HepG2 (cell line): ENCODE results near the gene ACADS. TPM values are rescaled to one million over a fixed set of nuclear protein-coding genes. Genes with fewer than 3 reads are reported as not detected.
A peak's percentile ranks its signal among the peaks of the same experiment; 100 is the strongest.

Experiments used
- BRD4 ChIP-seq: sonication (generic); formaldehyde crosslinking; IDR thresholded peaks from 2 replicates; pipeline ENCODE4 v1.4.0; 2020; ENCODE audit warnings: missing genetic modification reagents
- HOXA5 ChIP-seq: sonication (generic); formaldehyde crosslinking; IDR thresholded peaks from 2 replicates; pipeline ENCODE4 v1.4.0; 2020; ENCODE audit warnings: missing genetic modification reagents
- polyA plus RNA-seq, 8 experiments: library from polyadenylated mRNA; depleted of rRNA in 3 of 8; stranded (reverse) in 7 of 8; unstranded in 1 of 8; fragments of >200 nt; fragmentation: Illumina TruSeq in 4 of 8; extraction: Trizol in 4 of 8; gene quantifications; 2 replicates each; pipeline versions ENCODE4 v1.2.1 to v1.2.3, GENCODE V29; 2011 to 2016; ENCODE audit warnings: low read depth in 4 of 8, missing spikeins in 1 of 8, mixed read lengths in 1 of 8; ENCODE audit not compliant: insufficient read depth in 1 of 8
- total RNA-seq, 5 experiments: library from RNA; depleted of rRNA; stranded (reverse); fragments of >200 nt; fragmentation: Illumina TruSeq; extraction: Trizol; gene quantifications; 2 replicates each; pipeline ENCODE4 v1.2.3, GENCODE V29; 2016; ENCODE audit warnings: low read depth in 1 of 5
- TF ChIP-seq, protein P1 (sequence below): sonication (generic); formaldehyde crosslinking; IDR thresholded peaks from 2 replicates; pipeline ENCODE4 v1.4.0; 2020; ENCODE audit warnings: missing genetic modification reagents
- TF ChIP-seq, protein P2 (sequence below): sonication (generic); formaldehyde crosslinking; IDR thresholded peaks from 2 replicates; pipeline ENCODE4 v1.8.0; 2023; ENCODE audit warnings: mild to moderate bottlenecking, missing genetic modification reagents
- TF ChIP-seq, protein P3 (sequence below), 2 experiments: sonication (generic) in 1 of 2; formaldehyde crosslinking in 1 of 2; IDR thresholded peaks; 2 replicates each; pipeline versions ENCODE4 v1.4.0 to v1.6.1; 2016 to 2020; ENCODE audit warnings: borderline replicate concordance in 1 of 2, low read depth in 1 of 2, mild to moderate bottlenecking in 1 of 2, missing genetic modification reagents in 1 of 2
- TF ChIP-seq, protein P4 (sequence below): sonication (generic); formaldehyde crosslinking; IDR thresholded peaks from 2 replicates; pipeline ENCODE4 v1.5.1; 2020; ENCODE audit warnings: missing genetic modification reagents, mild to moderate bottlenecking, borderline replicate concordance
- TF ChIP-seq, protein P5 (sequence below): sonication (generic); formaldehyde crosslinking; IDR thresholded peaks from 2 replicates; pipeline ENCODE4 v1.4.0; 2020; ENCODE audit warnings: missing genetic modification reagents

The ACADS gene
- total and polyA plus RNA-seq, 2 of the 13 experiments (the other 11 are each of a cell fraction or from before 2014, with no cell fraction given), result 17.4 to 27.7 TPM

DNA sequence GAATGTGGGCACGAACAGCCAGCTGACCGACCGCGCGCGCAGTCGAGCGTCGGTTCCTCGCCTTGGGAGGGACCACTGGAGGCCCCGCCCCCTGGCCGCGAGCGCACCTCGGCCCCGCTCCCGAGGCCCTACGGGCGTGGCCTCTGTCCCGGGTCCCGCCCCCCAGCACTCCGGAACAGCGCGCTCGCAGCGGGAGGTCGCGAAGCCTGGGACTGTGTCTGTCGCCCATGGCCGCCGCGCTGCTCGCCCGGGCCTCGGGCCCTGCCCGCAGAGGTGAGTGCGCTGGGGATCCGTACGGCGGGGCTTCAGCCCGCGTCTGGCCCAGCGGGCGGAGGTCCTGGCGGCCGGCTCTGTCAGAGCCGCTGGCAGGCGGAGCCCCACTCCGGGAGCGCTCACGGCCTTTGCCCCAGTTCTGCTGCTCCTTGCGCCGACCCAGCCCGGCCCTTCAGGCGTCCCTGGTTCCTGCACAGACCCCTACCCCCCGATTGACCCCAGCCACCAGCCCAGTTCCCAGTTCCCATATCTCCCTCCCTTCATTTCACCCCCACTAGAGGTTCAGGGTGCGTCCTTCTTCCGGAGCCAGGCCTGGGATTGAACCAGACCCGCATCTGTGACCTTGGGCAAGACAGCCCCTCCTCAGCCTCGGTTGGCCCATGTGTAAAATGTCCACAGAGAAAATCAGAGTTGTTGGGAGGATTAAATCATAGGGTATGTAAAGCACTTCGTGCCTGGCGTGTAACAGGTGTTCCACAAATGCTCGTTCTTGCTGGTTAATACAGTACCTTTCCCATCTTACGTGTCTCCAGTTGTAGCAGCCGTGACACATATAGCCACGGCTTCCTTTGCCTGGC lies at the start of gene ACADS (continued):
- TF ChIP-seq, protein P1, sequence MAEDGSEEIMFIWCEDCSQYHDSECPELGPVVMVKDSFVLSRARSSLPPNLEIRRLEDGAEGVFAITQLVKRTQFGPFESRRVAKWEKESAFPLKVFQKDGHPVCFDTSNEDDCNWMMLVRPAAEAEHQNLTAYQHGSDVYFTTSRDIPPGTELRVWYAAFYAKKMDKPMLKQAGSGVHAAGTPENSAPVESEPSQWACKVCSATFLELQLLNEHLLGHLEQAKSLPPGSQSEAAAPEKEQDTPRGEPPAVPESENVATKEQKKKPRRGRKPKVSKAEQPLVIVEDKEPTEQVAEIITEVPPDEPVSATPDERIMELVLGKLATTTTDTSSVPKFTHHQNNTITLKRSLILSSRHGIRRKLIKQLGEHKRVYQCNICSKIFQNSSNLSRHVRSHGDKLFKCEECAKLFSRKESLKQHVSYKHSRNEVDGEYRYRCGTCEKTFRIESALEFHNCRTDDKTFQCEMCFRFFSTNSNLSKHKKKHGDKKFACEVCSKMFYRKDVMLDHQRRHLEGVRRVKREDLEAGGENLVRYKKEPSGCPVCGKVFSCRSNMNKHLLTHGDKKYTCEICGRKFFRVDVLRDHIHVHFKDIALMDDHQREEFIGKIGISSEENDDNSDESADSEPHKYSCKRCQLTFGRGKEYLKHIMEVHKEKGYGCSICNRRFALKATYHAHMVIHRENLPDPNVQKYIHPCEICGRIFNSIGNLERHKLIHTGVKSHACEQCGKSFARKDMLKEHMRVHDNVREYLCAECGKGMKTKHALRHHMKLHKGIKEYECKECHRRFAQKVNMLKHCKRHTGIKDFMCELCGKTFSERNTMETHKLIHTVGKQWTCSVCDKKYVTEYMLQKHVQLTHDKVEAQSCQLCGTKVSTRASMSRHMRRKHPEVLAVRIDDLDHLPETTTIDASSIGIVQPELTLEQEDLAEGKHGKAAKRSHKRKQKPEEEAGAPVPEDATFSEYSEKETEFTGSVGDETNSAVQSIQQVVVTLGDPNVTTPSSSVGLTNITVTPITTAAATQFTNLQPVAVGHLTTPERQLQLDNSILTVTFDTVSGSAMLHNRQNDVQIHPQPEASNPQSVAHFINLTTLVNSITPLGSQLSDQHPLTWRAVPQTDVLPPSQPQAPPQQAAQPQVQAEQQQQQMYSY (CRISPR knock-in tag), result no peak
- TF ChIP-seq, protein P2, sequence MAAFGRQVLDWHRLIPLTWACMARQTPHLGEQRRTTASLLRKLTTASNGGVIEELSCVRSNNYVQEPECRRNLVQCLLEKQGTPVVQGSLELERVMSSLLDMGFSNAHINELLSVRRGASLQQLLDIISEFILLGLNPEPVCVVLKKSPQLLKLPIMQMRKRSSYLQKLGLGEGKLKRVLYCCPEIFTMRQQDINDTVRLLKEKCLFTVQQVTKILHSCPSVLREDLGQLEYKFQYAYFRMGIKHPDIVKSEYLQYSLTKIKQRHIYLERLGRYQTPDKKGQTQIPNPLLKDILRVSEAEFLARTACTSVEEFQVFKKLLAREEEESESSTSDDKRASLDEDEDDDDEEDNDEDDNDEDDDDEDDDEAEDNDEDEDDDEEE (CRISPR knock-in tag), result no peak
- TF ChIP-seq, protein P3, sequence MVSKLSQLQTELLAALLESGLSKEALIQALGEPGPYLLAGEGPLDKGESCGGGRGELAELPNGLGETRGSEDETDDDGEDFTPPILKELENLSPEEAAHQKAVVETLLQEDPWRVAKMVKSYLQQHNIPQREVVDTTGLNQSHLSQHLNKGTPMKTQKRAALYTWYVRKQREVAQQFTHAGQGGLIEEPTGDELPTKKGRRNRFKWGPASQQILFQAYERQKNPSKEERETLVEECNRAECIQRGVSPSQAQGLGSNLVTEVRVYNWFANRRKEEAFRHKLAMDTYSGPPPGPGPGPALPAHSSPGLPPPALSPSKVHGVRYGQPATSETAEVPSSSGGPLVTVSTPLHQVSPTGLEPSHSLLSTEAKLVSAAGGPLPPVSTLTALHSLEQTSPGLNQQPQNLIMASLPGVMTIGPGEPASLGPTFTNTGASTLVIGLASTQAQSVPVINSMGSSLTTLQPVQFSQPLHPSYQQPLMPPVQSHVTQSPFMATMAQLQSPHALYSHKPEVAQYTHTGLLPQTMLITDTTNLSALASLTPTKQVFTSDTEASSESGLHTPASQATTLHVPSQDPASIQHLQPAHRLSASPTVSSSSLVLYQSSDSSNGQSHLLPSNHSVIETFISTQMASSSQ (IDR thresholded peaks at IDR 0.05; ENCODE audit: low read depth), result no peak
- TF ChIP-seq, protein P3 (CRISPR knock-in tag; IDR thresholded peaks at IDR 0.05; ENCODE audit: borderline replicate concordance), result no peak
- TF ChIP-seq, protein P4, sequence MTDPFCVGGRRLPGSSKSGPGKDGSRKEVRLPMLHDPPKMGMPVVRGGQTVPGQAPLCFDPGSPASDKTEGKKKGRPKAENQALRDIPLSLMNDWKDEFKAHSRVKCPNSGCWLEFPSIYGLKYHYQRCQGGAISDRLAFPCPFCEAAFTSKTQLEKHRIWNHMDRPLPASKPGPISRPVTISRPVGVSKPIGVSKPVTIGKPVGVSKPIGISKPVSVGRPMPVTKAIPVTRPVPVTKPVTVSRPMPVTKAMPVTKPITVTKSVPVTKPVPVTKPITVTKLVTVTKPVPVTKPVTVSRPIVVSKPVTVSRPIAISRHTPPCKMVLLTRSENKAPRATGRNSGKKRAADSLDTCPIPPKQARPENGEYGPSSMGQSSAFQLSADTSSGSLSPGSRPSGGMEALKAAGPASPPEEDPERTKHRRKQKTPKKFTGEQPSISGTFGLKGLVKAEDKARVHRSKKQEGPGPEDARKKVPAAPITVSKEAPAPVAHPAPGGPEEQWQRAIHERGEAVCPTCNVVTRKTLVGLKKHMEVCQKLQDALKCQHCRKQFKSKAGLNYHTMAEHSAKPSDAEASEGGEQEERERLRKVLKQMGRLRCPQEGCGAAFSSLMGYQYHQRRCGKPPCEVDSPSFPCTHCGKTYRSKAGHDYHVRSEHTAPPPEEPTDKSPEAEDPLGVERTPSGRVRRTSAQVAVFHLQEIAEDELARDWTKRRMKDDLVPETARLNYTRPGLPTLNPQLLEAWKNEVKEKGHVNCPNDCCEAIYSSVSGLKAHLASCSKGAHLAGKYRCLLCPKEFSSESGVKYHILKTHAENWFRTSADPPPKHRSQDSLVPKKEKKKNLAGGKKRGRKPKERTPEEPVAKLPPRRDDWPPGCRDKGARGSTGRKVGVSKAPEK (CRISPR knock-in tag), result no peak
- TF ChIP-seq, protein P5, sequence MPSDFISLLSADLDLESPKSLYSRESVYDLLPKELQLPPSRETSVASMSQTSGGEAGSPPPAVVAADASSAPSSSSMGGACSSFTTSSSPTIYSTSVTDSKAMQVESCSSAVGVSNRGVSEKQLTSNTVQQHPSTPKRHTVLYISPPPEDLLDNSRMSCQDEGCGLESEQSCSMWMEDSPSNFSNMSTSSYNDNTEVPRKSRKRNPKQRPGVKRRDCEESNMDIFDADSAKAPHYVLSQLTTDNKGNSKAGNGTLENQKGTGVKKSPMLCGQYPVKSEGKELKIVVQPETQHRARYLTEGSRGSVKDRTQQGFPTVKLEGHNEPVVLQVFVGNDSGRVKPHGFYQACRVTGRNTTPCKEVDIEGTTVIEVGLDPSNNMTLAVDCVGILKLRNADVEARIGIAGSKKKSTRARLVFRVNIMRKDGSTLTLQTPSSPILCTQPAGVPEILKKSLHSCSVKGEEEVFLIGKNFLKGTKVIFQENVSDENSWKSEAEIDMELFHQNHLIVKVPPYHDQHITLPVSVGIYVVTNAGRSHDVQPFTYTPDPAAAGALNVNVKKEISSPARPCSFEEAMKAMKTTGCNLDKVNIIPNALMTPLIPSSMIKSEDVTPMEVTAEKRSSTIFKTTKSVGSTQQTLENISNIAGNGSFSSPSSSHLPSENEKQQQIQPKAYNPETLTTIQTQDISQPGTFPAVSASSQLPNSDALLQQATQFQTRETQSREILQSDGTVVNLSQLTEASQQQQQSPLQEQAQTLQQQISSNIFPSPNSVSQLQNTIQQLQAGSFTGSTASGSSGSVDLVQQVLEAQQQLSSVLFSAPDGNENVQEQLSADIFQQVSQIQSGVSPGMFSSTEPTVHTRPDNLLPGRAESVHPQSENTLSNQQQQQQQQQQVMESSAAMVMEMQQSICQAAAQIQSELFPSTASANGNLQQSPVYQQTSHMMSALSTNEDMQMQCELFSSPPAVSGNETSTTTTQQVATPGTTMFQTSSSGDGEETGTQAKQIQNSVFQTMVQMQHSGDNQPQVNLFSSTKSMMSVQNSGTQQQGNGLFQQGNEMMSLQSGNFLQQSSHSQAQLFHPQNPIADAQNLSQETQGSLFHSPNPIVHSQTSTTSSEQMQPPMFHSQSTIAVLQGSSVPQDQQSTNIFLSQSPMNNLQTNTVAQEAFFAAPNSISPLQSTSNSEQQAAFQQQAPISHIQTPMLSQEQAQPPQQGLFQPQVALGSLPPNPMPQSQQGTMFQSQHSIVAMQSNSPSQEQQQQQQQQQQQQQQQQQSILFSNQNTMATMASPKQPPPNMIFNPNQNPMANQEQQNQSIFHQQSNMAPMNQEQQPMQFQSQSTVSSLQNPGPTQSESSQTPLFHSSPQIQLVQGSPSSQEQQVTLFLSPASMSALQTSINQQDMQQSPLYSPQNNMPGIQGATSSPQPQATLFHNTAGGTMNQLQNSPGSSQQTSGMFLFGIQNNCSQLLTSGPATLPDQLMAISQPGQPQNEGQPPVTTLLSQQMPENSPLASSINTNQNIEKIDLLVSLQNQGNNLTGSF (CRISPR knock-in tag), result 0 out of 2 replicates have a peak, but pooled peaks have one; percentile 19
- peak; percentile 45; the same call in 1 of the 2 replicates for TF ChIP-seq BRD4
- TF ChIP-seq HOXA5 (CRISPR knock-in tag), result no peak
